HG03103 (cell line): ENCODE measurements around the gene MRPS11.
"Not testable (repeated sequence)": the region's sequence is repeated elsewhere in the genome, so short reads cannot be mapped to it uniquely, and the experiment has no call there.

Experiments
- ATAC-seq: cut with Tn5 transposase; IDR thresholded peaks from one replicate; pipeline ENCODE4 v1.9.1; 2021; ENCODE audit warnings: low read depth; ENCODE audit not compliant: unreplicated experiment

MRPS11 gene

DNA sequence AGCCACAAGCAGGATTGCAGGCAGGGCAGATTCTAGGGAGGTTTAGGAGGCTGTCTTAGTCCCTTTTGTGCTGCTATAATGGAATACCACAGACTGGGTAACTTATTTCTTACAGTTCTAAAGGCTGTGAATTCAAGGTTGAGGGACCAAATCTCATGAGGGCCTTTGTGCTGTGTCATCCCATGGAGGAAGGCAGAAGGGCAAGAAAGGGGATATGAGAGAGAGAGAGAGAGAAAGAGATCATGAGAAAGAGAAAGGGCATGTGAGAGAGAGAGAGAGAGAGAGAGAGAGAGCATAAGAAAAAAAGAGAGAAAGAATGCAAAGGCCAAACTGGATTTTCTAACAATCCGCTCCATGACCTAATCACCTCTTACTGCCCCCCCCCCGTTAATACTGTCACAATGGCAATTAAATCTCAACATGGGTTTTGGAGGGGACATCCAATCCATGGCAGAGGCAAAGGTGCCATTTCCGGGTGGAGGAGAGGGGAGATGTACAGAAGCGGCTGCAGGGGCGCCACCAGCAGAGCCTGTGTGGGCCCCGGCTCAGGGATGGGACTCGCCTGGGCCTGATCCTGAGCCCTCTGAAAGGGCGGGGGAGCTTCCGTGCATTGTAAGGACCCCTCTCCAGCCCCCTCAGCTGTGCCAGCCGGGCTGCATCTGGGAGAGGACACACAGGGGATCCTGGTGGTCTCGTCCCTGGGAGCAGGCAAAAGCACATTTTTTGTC, 20.5 kb downstream of the MRPS11 start:
- ATAC-seq, result no peak

- no peak for ATAC-seq
Observed at GRCh38 chr15:88489321-88489720, 21.8 kb downstream of the MRPS11 start.

DNA sequence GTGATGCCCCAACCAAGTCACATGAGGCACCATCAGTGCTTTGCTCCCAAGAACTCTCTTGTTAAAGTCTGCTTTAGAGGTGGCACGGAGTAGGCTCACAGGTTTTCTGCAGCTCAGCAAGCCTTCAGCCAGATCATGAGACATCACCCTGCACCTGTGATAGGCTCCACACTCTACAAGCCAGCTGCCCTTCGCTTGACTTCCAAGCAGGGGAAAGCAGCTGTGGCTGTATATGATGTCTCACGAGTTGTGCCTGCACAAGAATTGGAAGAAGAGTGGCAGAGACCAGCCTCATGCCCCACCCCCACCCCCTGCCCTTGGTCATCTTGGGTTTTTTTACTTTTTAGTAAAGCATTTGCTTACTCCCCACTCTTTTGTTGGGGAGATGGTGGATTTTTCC, 22.5 kb downstream of the MRPS11 start:
- ATAC-seq, result no peak

DNA sequence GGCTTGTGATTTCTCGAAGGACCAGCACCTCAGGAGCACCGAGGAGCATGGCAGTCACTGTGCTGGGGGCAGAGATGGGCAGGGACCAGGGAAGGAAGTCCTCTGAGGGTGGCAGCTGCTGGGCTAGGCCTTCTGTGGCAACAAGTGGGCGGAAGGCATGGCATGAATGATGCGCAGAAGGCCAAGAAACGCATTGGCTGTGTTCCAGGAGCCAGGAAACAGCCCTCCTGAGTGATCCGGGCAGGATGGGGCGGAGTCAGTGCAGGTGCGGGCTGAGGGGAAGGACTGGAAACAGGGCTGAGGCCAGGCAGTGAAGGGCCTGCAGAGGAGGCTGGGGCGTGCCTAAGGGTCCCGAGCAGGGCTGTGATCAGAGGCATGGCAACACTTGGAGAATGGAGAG, 23.6 kb downstream of the MRPS11 start:
- ATAC-seq, result no peak

GRCh38 chr15:88493844-88494243, 26.3 kb downstream of the MRPS11 start:
- no peak for ATAC-seq

DNA sequence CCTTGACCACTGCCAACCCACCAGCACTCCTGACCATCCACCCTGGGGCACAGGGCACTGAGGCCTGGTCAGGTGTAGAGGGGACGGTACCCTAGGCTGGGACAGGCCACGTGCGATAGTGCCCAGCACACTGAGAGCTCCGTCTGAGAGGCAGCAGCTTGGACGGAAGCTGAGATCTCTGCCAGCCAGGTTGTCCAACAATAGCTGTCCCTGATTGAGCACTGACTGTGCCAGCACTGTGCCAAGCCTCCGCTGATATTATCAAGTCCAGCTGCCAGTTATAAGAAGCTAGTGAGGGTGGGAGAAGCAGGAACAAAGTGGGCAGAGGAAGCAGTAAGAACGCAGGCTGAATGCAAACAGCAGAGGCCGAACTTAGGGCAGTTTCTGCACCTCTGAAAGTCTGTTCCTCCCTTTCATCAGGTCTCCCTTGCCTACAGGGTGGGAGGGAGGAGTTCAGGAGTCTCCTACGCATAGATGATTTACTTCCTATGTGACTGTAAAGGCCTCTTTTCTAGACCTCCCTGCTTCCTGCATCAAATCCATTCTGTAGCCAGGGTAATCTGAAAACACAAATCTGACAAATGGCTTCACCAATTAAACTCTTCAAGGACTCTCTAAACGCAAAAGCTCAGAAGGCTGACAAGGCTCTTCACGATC, 29.7 kb downstream of the MRPS11 start:
- no peak for ATAC-seq

GRCh38 chr15:88498996-88499395, 31.5 kb downstream of the MRPS11 start:
- ATAC-seq, result no peak

DNA sequence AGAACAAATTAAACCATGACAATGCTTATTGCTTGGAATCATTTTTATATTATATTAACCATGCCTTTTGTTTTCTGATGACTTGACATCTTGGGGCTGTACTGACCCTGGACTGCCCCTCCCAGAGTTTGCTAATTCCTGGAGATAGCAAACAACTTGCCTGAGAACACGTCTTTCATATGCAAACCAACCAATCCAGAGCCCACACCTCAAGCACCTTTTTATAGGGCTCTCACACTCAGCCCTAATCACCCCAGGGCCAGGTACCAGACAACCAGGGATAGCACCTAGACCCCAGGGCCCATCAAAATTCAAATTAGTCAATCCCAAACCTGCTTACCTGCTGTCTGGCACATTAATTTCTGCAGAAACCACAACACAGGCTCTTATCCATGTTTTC, 36.9 kb downstream of the MRPS11 start:
- no peak for ATAC-seq

DNA sequence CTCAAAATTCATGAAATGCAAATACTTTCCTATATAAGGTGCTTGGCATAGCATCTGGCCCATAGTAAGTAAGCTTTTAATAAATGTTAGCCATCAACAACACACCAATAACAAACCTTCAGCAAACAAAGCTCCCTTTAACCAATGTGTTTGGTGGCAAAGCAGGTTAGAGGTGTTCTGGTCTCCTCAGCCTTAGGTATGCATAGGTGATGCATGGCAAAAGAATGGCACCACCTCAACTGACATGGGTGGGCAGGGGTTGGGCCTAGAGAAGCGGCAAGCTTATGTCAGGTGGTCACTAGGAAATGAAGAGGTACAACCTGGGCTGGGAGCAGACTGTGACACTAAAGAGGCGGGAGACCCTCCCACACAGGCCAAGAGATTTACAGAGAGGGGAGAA, 38.2 kb downstream of the MRPS11 start:
- no peak for ATAC-seq

- no peak for ATAC-seq
Observed at GRCh38 chr15:88506628-88507027, 39.1 kb downstream of the MRPS11 start.

DNA sequence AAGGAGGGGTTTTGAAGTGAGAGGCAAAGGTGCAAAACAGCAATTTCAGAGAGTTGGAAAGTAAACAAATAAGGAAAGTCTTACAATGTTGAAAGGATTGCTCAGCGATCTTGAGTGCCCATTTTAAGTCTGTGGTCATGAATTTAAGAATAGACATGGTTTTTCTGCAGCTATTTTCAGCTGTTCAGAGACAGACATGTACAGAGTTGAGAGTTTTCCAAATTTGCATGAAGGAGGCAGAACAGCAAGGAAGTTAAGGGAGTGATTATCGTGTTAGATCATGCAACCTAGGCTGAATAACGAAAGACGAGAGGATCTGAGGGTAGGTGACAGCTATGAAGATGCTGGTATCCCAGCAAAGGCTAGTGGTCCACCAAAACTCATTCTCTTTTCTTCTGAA, 41.8 kb downstream of the MRPS11 start:
- ATAC-seq, result no peak

DNA sequence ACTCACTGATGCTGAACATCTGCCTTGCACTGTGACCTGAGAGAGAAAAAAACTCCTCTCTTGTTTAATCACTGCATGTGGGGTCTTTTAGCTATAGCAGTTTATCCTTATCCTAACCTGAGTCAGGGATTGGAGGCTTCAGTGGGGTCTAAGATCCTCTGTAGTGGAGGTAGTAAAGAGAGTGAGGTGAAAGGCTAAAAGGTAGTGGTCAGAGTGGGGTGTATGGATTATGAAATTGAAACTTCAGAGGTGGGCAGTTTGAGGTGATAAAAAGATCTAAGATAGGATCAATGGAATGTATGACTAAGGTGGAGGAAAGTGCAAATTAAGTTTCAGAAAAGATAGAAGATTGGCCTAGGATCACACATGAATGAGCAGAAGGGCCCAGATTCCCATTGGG, 42.5 kb downstream of the MRPS11 start:
- ATAC-seq, result no peak

DNA sequence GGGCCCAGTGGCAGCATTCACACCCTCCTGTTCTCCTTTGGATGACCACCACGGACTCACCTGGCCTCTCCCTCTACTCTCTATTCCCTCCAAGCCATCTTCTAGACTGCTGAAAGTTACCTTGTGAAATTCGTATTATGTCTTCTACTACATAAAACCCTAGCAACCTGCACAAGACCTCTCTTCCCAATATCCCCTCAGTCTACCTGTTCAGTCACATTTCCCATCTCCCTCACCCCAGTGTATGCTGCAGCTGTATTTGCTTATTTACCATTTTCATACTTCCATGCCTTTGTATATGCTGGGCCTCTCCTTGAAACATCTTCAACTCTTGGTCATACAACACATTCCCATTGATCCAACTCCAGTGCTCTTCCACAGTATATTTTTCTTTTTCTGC, 43.7 kb downstream of the MRPS11 start:
- no peak for ATAC-seq

- ATAC-seq, result no peak
Observed at GRCh38 chr15:88512078-88512477, 44.6 kb downstream of the MRPS11 start.

GRCh38 chr15:88512601-88513000, 45.1 kb downstream of the MRPS11 start:
- ATAC-seq, result no peak

DNA sequence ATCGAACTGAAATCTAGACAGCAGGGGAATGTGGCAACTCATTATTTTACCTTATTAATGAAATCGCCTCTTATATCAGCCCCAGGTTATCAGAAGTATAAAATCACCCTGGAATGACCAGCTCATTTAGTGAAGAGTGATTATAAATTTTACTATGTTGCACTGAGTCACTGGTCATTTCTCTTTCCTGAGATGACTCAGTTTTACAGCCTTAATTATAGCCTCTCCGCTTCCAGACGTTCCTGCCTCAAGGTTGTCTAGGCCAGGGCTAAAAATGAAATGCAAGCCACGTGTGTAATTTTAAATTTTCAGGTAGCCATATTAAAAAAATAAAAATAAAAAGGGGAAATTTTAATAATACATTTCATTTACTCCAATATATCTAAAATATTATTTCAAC, 45.7 kb downstream of the MRPS11 start:
- ATAC-seq, result no peak

GRCh38 chr15:88518903-88519302, 51.4 kb downstream of the MRPS11 start:
- no peak for ATAC-seq

DNA sequence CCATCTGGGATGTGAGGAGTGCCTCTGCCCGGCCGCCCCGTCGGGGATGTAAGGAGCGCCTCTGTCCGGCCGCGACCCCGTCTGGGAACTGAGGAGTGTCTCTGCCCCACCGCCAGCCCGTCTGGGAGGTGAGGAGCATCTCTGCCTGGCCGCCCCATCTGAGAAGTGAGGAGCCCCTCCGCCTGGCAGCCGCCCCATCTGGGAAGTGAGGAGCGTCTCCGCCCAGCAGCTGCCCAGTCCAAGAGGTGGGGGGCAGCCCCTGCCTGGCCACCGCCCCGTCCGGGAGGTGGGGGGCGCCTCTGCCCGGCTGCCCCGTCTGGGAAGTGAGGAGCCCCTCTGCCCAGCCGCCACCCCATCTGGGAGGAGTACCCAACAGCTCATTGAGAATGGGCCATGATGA, 56.6 kb downstream of the MRPS11 start:
- ATAC-seq, result not testable (repeated sequence)

- no peak for ATAC-seq
Observed at GRCh38 chr15:88525418-88525817, 57.9 kb downstream of the MRPS11 start.

GRCh38 chr15:88526247-88526879, 58.9 kb downstream of the MRPS11 start:
- no peak for ATAC-seq

GRCh38 chr15:88529021-88529630, 61.6 kb downstream of the MRPS11 start:
- no peak for ATAC-seq
